ENCODE results near the gene LZTS2.
A peak's percentile ranks its signal among the peaks of the same experiment; 100 is the strongest.

Gene LZTS2

GRCh38 chr10:100978901-100979195 is 20.8 kb upstream of the LZTS2 start:
- no peak for DNase-seq

GRCh38 chr10:100979791-100980272 is 19.8 kb upstream of the LZTS2 start:
- no peak for DNase-seq

GRCh38 chr10:100980311-100980710 is 19.3 kb upstream of the LZTS2 start:
- DNase-seq, result no peak

GRCh38 chr10:100980711-100981110 is 18.9 kb upstream of the LZTS2 start:
- DNase-seq, result no peak

- DNase-seq, result no peak
Observed at GRCh38 chr10:100981178-100981772, 18.3 kb upstream of the LZTS2 start.

- DNase-seq, result no peak
Observed at GRCh38 chr10:100982916-100983830, 16.4 kb upstream of the LZTS2 start.

- no peak for DNase-seq
Observed at GRCh38 chr10:100983868-100984671, 15.5 kb upstream of the LZTS2 start.

- no peak for DNase-seq
Observed at GRCh38 chr10:100984672-100985177, 14.9 kb upstream of the LZTS2 start.

- DNase-seq, result no peak
Observed at GRCh38 chr10:100985336-100985735, 14.3 kb upstream of the LZTS2 start.

GRCh38 chr10:100986623-100986951 is 13.0 kb upstream of the LZTS2 start:
- no peak for DNase-seq

- DNase-seq, result peak; percentile 62
Observed at GRCh38 chr10:100986952-100987684, 12.5 kb upstream of the LZTS2 start, which contains the start of the genes MRPL43 and TWNK. Gene MRPL43 (minus strand): TSS chr10:100987497. CDS start chr10:100987443, 54 bp downstream. Gene TWNK (plus strand): TSS chr10:100987543. CDS start chr10:100988211, 668 bp downstream.

- DNase-seq, result no peak
Observed at GRCh38 chr10:100987685-100988049, 11.9 kb upstream of the LZTS2 start.

GRCh38 chr10:100988166-100988565 is 11.4 kb upstream of the LZTS2 start:
- DNase-seq, result no peak

GRCh38 chr10:100989088-100989487 is 10.5 kb upstream of the LZTS2 start:
- DNase-seq, result no peak

GRCh38 chr10:100993986-100994708 is 5.5 kb upstream of the LZTS2 start:
- DNase-seq, result no peak

- no peak for DNase-seq
Observed at GRCh38 chr10:100995181-100995580, 4.4 kb upstream of the LZTS2 start.

GRCh38 chr10:100996678-100997359 is 2.8 kb upstream of the LZTS2 start:
- peak; percentile 21 for DNase-seq

GRCh38 chr10:100997360-100998182 is 2.0 kb upstream of the LZTS2 start:
- DNase-seq, result peak; percentile 64

GRCh38 chr10:100998183-100998990 is 1.2 kb upstream of the LZTS2 start:
- peak; percentile 64 for DNase-seq

All from KG1 (cell line).